K562 (cell line): Measurements from ENCODE around the gene BLCAP. TPM values are rescaled to one million over a fixed set of nuclear protein-coding genes. Genes with fewer than 3 reads are reported as not detected.

Source experiments
- BRD4 ChIP-seq: fragments of 200-600 bp; sonication (generic); IDR thresholded peaks from 2 replicates; pipeline ENCODE4 v1.6.1; 2017; ENCODE audit warnings: inconsistent platforms
- E2F3 ChIP-seq: fragments of 250-450 bp; sonication (Bioruptor Pico); IDR thresholded peaks from 2 replicates; pipeline ENCODE4 v1.4.0; 2020; ENCODE audit warnings: mild to moderate bottlenecking
- ERF ChIP-seq: fragments of 450-650 bp; formaldehyde crosslinking; IDR thresholded peaks from 2 replicates; pipeline ENCODE4 v1.4.0; 2020; ENCODE audit warnings: mild to moderate bottlenecking, mixed read lengths
- HEY1 ChIP-seq: fragments of 250-450 bp; sonication (Bioruptor Pico); IDR thresholded peaks from 2 replicates; pipeline ENCODE4 v1.5.0; 2020; ENCODE audit warnings: mild to moderate bottlenecking, moderate library complexity, borderline replicate concordance
- HLTF ChIP-seq: fragments of 450-650 bp; IDR thresholded peaks from 2 replicates; pipeline ENCODE4 v1.6.1; 2016
- NR3C1 ChIP-seq: sonication (generic); formaldehyde crosslinking; IDR thresholded peaks from 2 replicates; pipeline ENCODE4 v1.8.1; 2022; ENCODE audit warnings: missing genetic modification reagents
- PTBP1 ChIP-seq: fragments of 200-400 bp; formaldehyde crosslinking; IDR thresholded peaks from 2 replicates; pipeline ENCODE4 v1.6.1; 2017; ENCODE audit warnings: low read depth, low read length
- SMAD4 ChIP-seq: fragments of 250-450 bp; sonication (Bioruptor Pico); conservative IDR thresholded peaks from 2 replicates; pipeline ENCODE4 v1.8.0; 2021; ENCODE audit warnings: inconsistent platforms, mild to moderate bottlenecking, moderate library complexity
- STAT5A ChIP-seq: IDR thresholded peaks from 2 replicates; pipeline ENCODE4 v1.6.1; 2012; ENCODE audit warnings: low read length, inconsistent platforms, borderline replicate concordance
- ZBTB7A ChIP-seq: IDR thresholded peaks from 2 replicates; pipeline ENCODE4 v1.6.1; 2011; ENCODE audit warnings: low read depth, mild to moderate bottlenecking, low read length, moderate library complexity, borderline replicate concordance; ENCODE audit not compliant: control insufficient read depth
- ZNF239 ChIP-seq: fragments of 250-450 bp; sonication (Bioruptor Pico); IDR thresholded peaks from 2 replicates; pipeline ENCODE4 v1.4.0; 2020; ENCODE audit warnings: mild to moderate bottlenecking
- polyA plus RNA-seq, 8 experiments: library from polyadenylated mRNA; depleted of rRNA in 4 of 8; stranded (reverse) in 5 of 8; unstranded in 3 of 8; fragments of >200 nt; fragmentation: Nextera tagmentation in 2 of 8; fragmentation: Illumina TruSeq in 1 of 8; extraction: Ambion mirVana in 2 of 8; extraction: Trizol in 1 of 8; gene quantifications; 2 replicates each; pipeline versions ENCODE4 v1.2.1 to v1.2.3, GENCODE V29; 2011 to 2014; ENCODE audit warnings: inconsistent platforms in 1 of 8, missing spikeins in 1 of 8
- total RNA-seq, 7 experiments: library from RNA; depleted of rRNA in 6 of 7; stranded (reverse); fragments of >200 nt in 6 of 7; fragmentation: Illumina TruSeq in 2 of 7; extraction: Trizol in 2 of 7; gene quantifications; 2 replicates each; pipeline versions ENCODE4 v1.2.1 to v1.2.3, GENCODE V29; 2011 to 2021; ENCODE audit warnings: low replicate concordance in 1 of 7
- TF ChIP-seq, protein P1 (sequence below), 2 experiments: fragments of 450-650 bp; IDR thresholded peaks; 2 replicates each; pipeline ENCODE4 v1.6.1; 2016
- TF ChIP-seq, protein P2 (sequence below): sonication (generic); formaldehyde crosslinking; IDR thresholded peaks from 2 replicates; pipeline ENCODE4 v1.8.1; 2023; ENCODE audit warnings: mild to moderate bottlenecking, missing genetic modification reagents
- TF ChIP-seq, protein P3 (sequence below): fragments of 450-650 bp; IDR thresholded peaks from 2 replicates; pipeline ENCODE4 v1.6.1; 2016; ENCODE audit warnings: mild to moderate bottlenecking
- TF ChIP-seq, protein P4 (sequence below): fragments of 150-350 bp; IDR thresholded peaks from 2 replicates; pipeline ENCODE4 v1.6.1; 2014; ENCODE audit warnings: low read depth, mild to moderate bottlenecking, low read length, borderline replicate concordance

Gene BLCAP
- total and polyA plus RNA-seq, 9 of the 15 experiments (the other 6 are each of a cell fraction or from before 2014, with no cell fraction given) = 16.9 to 41.5 (median 27.6) TPM

DNA sequence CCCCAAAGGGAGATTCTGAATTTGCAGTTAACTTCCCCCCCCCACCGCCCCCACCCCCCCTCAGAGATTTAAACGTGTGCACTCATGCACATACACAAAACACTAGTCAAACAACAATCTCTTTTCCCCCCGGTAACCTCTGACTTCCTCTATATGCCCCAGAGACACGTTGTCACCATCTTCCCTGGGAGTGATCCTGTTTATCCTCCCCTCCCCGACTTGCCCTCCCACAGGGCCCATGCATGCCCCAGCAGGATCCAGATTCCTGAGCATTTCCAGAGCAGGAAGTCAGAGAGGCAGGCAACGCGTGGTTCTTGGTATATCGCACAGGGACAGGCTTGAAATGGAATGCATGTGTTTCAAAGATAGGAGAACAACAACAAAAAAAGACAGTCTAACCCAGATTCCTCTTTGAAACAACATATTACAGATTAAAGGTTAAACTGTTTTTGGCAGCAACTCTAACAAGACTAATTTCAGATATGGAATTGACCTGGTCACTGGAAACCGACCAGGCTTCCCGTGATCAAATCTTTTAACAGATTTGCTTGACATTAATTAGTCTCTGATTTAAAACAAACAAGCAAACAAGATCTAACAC lies 1.3 kb downstream of the BLCAP start (continued):
- TF ChIP-seq, protein P1, sequence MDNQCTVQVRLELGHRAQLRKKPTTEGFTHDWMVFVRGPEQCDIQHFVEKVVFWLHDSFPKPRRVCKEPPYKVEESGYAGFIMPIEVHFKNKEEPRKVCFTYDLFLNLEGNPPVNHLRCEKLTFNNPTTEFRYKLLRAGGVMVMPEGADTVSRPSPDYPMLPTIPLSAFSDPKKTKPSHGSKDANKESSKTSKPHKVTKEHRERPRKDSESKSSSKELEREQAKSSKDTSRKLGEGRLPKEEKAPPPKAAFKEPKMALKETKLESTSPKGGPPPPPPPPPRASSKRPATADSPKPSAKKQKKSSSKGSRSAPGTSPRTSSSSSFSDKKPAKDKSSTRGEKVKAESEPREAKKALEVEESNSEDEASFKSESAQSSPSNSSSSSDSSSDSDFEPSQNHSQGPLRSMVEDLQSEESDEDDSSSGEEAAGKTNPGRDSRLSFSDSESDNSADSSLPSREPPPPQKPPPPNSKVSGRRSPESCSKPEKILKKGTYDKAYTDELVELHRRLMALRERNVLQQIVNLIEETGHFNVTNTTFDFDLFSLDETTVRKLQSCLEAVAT (IDR thresholded peaks at IDR 0.05) = no peak
- TF ChIP-seq BRD4 (no peak), SMAD4 (peak; percentile 45; the same call in 1 of the 2 replicates), HEY1 (CRISPR knock-in tag) (no peak), PTBP1 (no peak), HLTF (no peak), ERF (no peak), E2F3 (CRISPR knock-in tag) (no peak), ZNF239 (CRISPR knock-in tag) (no peak), STAT5A (peak; percentile 74), NR3C1 (no peak), ZBTB7A (no peak)
- TF ChIP-seq, protein P2, sequence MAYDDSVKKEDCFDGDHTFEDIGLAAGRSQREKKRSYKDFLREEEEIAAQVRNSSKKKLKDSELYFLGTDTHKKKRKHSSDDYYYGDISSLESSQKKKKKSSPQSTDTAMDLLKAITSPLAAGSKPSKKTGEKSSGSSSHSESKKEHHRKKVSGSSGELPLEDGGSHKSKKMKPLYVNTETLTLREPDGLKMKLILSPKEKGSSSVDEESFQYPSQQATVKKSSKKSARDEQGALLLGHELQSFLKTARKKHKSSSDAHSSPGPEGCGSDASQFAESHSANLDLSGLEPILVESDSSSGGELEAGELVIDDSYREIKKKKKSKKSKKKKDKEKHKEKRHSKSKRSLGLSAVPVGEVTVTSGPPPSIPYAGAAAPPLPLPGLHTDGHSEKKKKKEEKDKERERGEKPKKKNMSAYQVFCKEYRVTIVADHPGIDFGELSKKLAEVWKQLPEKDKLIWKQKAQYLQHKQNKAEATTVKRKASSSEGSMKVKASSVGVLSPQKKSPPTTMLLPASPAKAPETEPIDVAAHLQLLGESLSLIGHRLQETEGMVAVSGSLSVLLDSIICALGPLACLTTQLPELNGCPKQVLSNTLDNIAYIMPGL = no peak
- TF ChIP-seq, protein P3, sequence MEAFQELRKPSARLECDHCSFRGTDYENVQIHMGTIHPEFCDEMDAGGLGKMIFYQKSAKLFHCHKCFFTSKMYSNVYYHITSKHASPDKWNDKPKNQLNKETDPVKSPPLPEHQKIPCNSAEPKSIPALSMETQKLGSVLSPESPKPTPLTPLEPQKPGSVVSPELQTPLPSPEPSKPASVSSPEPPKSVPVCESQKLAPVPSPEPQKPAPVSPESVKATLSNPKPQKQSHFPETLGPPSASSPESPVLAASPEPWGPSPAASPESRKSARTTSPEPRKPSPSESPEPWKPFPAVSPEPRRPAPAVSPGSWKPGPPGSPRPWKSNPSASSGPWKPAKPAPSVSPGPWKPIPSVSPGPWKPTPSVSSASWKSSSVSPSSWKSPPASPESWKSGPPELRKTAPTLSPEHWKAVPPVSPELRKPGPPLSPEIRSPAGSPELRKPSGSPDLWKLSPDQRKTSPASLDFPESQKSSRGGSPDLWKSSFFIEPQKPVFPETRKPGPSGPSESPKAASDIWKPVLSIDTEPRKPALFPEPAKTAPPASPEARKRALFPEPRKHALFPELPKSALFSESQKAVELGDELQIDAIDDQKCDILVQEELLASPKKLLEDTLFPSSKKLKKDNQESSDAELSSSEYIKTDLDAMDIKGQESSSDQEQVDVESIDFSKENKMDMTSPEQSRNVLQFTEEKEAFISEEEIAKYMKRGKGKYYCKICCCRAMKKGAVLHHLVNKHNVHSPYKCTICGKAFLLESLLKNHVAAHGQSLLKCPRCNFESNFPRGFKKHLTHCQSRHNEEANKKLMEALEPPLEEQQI = 0 out of 2 replicates have a peak, but pooled peaks have one; percentile 67
- TF ChIP-seq, protein P4, sequence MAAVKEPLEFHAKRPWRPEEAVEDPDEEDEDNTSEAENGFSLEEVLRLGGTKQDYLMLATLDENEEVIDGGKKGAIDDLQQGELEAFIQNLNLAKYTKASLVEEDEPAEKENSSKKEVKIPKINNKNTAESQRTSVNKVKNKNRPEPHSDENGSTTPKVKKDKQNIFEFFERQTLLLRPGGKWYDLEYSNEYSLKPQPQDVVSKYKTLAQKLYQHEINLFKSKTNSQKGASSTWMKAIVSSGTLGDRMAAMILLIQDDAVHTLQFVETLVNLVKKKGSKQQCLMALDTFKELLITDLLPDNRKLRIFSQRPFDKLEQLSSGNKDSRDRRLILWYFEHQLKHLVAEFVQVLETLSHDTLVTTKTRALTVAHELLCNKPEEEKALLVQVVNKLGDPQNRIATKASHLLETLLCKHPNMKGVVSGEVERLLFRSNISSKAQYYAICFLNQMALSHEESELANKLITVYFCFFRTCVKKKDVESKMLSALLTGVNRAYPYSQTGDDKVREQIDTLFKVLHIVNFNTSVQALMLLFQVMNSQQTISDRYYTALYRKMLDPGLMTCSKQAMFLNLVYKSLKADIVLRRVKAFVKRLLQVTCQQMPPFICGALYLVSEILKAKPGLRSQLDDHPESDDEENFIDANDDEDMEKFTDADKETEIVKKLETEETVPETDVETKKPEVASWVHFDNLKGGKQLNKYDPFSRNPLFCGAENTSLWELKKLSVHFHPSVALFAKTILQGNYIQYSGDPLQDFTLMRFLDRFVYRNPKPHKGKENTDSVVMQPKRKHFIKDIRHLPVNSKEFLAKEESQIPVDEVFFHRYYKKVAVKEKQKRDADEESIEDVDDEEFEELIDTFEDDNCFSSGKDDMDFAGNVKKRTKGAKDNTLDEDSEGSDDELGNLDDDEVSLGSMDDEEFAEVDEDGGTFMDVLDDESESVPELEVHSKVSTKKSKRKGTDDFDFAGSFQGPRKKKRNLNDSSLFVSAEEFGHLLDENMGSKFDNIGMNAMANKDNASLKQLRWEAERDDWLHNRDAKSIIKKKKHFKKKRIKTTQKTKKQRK = no peak
